ENCODE measurements around the gene SRSF6.
A peak's percentile ranks its signal among the peaks of the same experiment; 100 is the strongest.
"Not testable (repeated sequence)": the region's sequence is repeated elsewhere in the genome, so short reads cannot be mapped to it uniquely, and the experiment has no call there.

Gene SRSF6

GRCh38 chr20:43477193-43477592 lies 19.5 kb downstream of the SRSF6 start:
- DNase-seq (ENCODE audit: low spot score) = no peak

GRCh38 chr20:43477619-43478018 lies 19.9 kb downstream of the SRSF6 start:
- DNase-seq (ENCODE audit: low spot score) = no peak

- DNase-seq (ENCODE audit: low spot score) = no peak
Observed at GRCh38 chr20:43490038-43490437, 32.3 kb downstream of the SRSF6 start.

- no peak for DNase-seq (ENCODE audit: low spot score)
Observed at GRCh38 chr20:43492101-43492500, 34.4 kb downstream of the SRSF6 start.

GRCh38 chr20:43495388-43495787 lies 37.7 kb downstream of the SRSF6 start:
- no peak for DNase-seq (ENCODE audit: low spot score)

GRCh38 chr20:43502021-43502420 lies 44.3 kb downstream of the SRSF6 start:
- not testable (repeated sequence) for DNase-seq (ENCODE audit: low spot score)

GRCh38 chr20:43506238-43506637 lies 48.5 kb downstream of the SRSF6 start:
- no peak for DNase-seq (ENCODE audit: low spot score)

- peak; percentile 15 for DNase-seq (ENCODE audit: low spot score)
Observed at GRCh38 chr20:43507150-43508080, 49.7 kb downstream of the SRSF6 start, which contains the start of gene L3MBTL1. TSS of gene L3MBTL1 (plus strand) at chr20:43507697. CDS start at chr20:43513504, 5,807 bp downstream.

- no peak for DNase-seq (ENCODE audit: low spot score)
Observed at GRCh38 chr20:43508106-43508505, 50.4 kb downstream of the SRSF6 start.

GRCh38 chr20:43508604-43509040 lies 50.9 kb downstream of the SRSF6 start:
- DNase-seq (ENCODE audit: low spot score) = peak; percentile 11

GRCh38 chr20:43511879-43512278 lies 54.2 kb downstream of the SRSF6 start:
- DNase-seq (ENCODE audit: low spot score) = no peak

- DNase-seq (ENCODE audit: low spot score) = no peak
Observed at GRCh38 chr20:43513372-43513930, 55.8 kb downstream of the SRSF6 start.

Data from cerebellar cortex (tissue), 1 donor.